HG02884 (cell line): ENCODE results near the gene TAF11.
"Not testable (repeated sequence)": the region's sequence is repeated elsewhere in the genome, so short reads cannot be mapped to it uniquely, and the experiment has no call there.

Experiments used
- ATAC-seq: cut with Tn5 transposase; IDR thresholded peaks from one replicate; pipeline ENCODE4 v1.9.1; 2021; ENCODE audit warnings: mild to moderate bottlenecking, moderate library complexity; ENCODE audit not compliant: unreplicated experiment

The TAF11 gene

DNA sequence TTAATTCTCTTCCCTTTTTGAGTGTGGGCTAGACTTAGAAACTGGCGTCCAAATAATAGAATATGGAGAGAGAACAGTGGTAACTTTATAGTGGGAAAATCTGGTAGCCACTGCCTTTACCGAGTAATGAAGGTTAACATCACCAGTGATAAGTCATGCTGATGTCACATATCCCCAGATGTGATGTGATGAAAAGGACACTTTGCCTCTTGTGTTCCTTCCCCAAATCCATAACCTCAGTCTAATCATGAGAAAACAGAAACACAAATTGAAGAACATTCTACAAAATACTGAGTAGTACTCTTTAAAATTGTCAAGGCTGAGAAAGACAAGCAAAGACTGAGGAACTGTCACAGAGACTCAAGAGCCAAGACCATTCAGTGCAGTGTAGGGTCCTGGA, 19.0 kb upstream of the TAF11 start:
- no peak for ATAC-seq

DNA sequence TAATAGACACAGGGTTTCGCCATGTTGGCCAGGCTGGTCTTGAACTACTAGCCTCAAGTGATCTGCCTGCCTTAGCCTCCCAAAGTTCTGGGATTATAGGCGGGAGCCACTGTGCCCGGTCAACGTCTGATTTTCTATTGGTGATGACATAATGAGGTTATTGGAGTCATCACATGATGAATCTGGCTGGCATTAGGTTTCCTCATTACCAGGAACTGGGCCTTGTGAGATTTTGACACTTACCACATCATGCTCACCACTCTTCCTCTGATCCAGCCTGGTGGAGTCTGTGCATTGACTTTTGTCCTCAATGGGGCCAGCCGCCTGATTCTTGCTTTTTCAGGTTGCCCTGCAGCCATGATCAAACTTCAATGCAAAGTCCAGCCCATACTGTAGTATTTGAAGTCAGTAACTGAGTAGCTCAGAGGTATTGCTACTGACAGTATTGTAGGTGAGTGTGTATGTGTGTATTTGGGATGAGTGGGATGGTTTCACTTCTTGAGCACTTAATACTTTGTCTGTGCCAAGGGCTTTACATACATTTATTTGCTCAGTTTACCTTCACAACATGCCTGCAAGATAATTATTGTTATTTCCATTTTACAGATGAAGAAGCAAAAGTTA, 17.3 kb upstream of the TAF11 start:
- ATAC-seq: no peak

DNA sequence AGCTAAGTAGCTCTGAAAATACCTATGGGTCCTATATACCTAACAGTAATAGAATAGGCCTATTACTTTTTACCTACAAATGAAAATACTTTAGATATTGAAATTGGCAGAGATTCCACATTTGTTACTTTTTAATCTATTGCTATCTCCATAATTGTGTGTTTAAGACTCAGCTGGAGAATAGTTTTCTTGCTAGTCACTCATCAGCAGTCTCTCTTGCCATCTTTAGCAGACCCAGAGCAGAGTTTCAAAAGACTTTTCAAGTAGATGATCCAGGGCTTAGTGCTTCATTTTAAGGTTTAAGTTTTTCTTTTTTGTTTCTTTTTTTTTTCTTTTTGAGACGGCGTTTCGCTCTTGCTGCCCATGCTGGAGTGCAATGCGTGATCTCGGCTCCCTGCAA, 14.1 kb upstream of the TAF11 start:
- no peak for ATAC-seq

DNA sequence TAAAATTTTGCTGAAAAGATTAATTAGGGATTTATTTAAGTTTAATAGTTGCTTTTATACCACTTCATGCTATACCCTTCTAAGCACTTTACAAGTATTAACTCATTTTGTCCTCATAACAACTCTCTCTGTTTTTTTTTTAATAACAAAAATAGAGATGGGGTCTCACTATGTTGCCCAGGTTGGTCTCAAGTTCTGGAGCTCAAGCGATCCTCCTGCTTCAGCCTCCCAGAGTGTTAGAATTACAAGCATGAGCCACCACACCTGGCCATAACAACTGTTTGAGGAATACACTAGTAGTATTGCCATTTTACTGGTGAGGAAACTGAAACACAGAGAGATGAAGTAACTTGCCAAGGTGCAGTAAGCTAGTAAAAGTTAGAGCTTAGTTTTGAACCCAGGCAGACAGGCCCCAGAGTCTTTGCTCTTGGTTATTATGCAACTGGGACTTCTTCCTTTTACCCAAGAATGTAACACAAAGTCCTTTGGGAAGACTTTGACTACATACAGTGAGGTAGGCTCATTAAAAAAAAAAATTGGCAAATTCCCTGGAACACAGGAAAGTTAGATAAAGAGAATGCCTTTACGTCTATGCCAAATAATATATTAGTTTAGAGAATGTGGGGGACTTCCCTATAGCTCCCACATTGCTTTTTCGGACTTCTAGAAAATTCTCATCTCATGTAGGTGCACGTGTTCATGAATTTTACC, 12.6 kb upstream of the TAF11 start:
- ATAC-seq: no peak

DNA sequence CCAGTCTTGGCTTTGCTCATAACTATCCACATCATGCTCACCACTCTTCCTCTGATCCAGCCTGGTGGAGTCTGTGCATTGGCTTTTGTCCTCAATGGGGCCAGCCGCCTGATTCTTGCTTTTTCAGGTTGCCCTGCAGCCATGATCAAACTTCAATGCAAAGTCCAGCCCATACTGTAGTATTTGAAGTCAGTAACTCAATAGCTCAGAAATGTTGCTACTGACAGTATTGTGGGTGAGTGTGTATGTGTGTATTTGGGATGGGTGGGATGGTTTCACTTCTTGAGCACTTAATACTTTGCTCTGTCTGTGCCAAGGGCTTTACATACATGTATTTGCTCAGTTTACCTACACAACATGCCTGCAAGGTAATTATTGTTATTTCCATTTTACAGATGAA, 11.9 kb upstream of the TAF11 start:
- ATAC-seq: not testable (repeated sequence)

DNA sequence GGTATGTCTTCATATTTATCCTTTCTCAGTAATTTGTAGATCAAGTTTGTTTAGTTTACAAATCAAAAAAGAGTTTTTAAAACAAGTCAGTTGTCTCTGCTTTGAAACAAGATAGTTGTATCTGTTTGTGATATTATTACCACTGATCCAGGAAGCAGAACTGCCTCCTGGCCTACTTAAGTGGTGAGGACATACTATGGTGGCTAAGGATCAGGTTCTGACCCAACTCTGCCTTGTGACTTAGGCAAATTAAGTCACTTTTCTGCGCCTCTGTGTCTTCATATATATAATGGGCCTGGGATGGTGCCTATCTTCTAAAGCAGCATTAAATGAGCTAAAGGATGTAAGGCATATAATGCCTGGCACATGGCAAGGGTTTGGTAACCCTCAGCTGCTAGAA, 9.9 kb upstream of the TAF11 start:
- ATAC-seq: no peak

DNA sequence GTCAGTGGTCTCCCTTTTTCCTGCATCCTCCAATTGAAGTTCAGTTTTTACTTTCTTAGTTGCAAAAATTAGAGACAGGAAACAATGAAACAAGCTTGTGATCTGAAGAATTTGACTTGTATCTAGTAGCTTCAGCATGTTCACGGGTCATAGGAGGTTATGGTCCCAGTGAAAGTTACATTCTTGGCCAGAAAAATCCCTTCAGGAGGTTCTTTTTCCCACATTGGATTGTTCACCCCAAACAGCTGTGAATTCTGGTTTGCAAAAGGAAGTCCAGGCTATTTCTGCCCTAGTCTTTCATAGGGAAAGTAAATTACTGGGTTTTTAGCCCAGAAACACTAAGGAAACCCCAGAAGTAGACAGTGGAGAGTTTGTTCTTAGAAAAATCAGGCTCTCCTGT, 9.3 kb upstream of the TAF11 start:
- no peak for ATAC-seq

DNA sequence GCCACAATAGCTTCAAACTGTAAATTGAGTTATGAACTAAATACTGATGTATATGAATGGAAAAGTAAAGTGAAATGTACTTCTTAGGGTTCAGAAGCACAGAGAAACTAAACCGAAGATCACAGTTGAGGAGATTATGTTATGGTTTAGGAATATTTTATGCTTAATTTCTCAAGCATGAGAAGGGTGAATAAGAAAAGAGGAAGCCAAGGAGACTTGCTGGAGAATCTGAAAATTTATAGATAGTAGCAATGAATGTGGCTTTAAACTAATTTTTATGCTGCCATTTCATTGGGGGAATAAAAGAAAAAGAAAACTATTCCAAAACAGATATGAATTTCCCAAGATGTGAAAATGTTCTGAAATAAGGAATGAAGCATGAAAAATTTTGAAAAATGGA, 6.9 kb upstream of the TAF11 start:
- no peak for ATAC-seq

DNA sequence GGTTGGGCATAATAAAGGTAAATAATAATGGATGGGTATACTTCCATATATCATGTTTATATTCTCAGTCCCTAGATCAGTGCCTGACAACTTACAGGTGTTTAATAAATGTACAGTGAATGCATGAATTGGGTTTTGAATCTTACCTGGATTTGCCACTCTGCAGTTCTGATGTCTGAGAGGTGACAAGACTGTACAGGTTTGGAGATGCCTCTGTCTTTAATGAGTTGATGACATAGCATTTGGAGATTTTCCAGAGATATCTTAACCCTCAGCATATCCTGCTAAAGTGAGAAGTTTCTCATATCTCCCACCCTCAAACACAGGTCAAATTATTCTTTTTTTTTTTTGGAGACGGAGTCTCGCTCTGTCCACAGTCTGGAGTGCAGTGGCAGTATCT, 3.5 kb upstream of the TAF11 start:
- ATAC-seq: no peak

DNA sequence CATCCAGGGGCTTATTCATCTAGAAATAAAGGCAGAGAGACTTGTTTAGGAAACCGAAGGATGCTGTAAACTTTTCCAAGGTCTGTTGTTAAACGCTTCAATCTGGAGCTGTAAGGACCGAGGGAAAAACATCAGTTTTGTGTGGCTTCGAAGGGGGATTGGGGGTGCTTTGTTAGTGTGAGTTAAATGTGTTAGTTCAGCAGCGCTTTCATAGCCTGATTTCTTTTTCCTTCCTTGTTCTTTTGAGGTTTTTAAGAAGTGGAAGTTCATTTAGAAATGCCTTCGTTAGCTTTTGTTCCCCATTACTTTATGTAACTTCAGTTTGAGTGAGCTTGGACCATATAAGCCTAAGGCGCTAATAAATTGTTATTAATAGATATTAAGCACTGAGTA, 2.7 kb upstream of the TAF11 start:
- ATAC-seq: no peak

DNA sequence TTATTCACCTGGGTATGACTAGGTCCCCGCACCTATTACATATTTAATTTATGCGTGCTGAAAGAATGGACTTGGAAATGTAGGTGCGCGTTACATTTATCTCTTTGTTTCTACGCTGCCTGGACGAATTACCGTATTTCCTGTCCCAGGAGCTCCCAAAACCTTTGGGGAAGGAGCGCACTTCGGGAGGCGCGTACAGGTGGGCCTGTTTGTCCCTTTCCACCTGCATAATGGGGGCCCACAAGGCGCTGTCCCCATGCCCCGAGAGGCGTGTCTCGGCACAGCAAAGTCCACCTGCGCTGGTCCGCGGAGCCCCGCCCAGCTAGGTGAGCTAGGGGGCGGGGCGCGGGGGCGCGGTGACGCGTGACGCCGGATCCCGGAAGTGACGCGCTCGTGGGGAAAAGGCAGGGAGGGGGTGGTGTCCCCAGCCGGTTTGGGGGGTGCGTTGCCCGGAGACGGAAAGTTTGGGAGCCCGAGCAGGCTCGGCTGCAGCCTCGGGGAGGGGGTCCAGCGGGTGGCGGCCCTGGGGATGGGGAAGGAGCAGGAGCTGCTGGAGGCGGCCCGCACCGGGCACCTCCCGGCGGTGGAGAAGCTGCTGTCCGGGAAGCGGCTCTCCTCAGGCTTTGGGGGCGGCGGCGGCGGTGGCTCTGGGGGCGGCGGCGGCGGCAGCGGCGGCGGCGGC, 1.2 kb upstream of the TAF11 start, which contains the start of gene ANKS1A:
Gene ANKS1A (plus strand): TSS at position 382 of the 682 bp plus-strand sequence. CDS start 148 bp downstream, at position 530.
- ATAC-seq: peak; percentile 56

DNA sequence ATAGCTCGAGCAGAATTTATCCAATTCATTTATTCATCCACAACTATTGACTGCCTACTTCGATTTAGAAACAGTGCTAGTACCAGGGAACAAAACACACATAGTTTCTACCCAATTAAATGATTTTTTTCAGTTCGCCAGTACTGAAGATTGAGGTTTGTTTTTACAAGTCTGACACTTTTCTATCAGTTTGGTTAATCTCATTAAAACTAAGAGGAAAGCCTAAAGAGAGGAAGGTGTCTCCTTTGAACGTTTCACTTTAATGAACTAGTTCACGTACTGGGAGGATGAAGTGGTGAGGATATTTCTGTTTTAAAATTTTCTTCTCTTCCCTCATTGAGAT, 643 bp upstream of the TAF11 start:
- no peak for ATAC-seq

DNA sequence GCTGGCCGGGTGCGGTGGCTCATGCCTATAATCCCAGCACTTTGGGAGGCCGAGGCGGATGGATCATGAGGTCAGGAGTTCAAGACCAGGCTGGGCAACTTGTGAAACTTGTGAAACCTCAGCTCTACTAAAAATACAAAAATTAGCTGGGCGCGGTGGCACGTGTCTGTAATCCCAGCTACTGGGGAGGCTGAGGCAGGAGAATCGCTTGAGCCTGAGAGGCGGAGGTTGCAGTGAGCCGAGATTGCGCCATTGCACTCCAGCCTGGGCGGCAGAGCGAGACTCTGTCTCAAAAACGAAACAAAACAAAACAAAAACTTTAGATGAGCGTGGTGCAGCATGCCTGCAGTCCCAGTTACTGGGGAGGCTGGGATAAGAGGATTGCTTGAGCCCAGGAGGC, 2.0 kb downstream of the TAF11 start:
- not testable (repeated sequence) for ATAC-seq

DNA sequence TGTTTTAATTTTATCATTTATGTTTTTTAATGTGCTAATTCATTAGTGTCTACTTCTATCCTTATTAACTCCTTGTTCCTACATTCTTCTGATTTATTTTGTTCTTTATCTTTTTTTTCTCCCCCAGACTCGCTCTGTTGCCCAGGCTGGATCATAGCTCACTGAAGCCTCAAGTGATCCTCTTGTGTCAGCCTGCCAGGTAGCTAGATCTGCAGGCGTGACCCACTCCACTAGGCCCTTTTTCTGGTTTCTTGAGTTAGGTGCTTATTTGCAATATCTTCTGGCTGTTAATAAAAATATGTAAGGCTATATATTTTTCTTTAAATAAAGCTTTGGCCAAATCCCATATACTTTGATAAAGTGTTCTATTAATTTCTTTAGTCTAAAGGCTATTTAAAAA, 2.8 kb downstream of the TAF11 start:
- ATAC-seq: no peak

DNA sequence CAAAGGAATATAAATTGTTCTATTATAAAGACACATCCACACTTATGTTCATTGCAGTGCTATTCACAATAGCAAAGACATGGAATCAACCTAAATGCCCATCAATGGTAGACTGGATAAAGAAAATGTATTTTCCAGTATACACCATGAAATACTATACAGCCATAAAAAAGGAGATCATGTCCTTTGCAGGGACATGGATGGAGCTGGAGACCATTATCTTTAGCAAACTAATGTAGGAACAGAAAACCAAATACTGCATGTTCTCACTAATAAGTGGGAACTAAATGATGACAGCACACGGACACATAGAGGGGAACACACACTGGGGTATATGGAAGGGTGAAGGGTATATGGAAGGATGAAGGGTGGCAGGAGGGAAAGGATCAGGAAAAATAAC, 3.8 kb downstream of the TAF11 start:
- ATAC-seq: not testable (repeated sequence)

DNA sequence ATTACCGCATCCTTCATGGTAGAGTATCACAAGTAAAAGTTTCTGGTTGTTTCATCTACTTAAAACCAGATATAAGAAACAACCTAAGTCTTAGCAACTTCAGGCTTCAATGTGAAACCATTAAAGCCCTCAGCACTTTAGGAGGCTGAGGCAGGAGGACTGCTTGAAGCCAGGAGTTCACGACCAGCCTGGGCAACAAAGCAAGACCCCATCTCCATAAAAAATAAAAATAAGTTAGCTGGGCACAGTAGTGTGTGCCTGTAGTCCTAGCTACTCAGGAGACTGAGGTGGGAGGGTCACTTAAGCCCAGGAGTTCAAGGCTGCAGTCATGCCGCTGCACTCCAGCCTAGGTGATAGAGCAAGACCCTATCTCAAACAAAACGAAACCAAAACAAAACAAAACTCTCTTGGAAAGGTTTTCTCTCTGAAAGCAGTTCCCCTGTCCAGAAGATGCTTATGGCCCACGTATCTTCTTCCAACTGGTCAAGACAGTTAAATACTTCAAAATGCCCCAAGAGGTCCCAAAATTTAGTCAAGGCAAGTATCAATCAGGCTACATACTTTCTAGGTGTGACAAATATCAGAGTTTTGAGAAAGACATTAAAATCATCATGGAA, 9.9 kb downstream of the TAF11 start:
- no peak for ATAC-seq

DNA sequence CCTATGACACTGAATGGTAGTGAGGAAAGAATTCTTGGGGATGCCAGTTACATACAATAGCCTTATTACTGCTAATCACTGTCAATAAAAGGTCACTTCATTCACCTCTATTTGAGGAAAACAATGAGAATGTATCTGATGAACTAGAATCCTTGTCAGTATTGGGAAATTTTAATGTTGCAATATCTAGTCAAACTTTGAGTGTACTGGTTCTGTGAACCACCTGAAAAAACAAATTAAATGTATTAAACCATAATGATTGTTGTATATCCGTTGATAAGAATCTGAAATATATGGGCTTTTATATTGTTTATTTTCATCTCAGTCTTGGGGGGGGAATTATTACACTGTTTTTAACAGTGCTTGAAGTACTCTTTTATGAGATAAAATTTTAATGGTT, 10.6 kb downstream of the TAF11 start:
- no peak for ATAC-seq

DNA sequence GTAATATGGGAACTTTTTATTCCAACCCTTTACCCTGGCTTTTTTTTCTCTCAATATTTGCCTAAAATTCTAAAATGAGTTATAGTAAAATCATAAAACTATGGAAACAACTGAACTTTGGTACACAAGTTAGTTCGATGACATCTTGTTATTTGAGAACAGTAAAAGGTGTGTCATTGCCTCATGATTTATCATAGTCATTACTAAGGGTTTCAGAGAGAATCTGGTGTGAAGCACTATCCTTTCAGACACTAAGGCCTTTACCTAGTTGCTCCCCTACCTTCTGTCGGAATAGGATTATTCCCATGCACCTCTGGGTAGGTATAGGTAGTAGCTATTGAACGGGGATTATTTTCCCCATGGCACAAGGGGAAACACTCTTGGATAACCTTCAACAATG, 11.4 kb downstream of the TAF11 start:
- ATAC-seq: no peak

DNA sequence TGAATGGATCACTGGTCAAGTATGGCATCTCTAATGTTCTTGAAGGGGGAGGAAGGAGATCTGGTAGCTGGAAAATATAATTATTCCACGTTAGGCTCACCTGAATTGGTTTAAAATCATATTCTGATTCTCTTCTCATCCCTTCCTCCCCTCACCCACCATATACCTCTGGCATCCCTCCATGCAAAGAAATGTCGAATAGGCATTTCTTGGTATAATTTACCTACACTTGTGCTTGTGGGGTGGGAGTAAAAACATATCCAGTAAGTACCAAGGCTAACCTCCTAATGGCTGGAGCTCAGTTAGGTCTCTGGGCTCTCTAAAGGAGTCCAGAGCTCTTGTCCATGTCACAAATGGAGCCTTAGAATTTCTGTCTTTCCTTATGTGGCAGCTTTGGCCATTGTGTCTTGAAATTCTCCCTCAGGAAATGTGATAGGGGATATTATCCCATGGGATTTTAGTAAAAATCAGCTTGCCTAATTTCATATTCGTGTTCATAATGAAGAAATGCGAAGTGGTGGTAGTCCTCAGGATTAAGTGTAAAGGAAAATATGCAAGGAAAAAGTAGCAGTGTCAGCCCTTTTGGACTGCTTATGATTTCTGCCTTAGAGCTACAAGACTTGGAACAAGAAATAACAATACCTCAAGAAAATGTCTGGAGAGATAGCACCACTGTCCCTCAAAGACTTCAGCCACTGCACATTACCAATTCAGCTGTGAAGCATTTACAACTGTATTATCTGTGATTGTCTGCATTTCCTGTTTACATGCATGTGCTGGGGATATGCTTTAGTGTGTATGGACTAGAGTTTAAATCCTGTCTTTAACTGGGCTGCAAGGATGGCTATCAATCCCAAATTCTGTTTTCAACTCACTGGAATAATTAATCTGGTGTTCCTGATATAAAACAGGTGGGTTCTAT, 12.3 kb downstream of the TAF11 start:
- no peak for ATAC-seq

DNA sequence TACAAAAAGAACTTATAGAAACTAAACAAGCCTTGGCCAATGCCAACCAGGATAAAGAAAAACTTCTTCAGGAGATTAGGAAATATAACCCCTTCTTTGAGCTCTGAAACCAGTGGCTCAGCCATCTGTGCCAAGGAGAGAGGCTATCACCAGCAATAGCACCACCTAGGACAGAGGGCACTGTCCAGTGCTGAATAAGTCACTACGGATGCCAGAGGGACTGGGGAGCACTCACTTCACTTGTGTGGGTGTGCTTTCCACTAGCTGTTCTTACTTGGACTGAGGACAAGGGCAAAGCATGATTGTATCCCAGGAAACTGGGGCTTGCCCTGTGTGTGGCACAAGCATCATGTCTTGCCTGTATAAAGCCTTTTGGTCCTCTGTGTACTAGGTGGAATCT, 15.5 kb downstream of the TAF11 start:
- no peak for ATAC-seq

DNA sequence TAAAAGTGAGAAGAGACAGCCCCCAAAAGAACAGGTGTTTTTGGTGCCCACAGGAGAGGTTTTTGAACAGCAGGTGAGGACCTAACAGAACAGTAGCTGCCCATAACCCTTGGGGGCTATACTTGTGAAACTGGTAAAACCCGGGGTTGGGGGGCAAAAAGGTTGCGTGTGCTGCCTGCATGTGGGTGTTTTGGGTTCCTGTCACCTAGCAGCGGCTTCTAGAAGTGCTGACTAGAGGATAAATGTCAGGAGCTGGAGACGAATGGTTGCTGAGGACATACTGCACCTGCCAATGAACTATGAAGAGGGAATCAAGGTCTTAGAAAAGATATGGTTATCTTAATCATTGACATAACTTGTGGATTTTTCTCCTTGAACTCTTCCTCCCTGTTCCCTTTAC, 16.0 kb downstream of the TAF11 start:
- ATAC-seq: no peak
